Activated CD8-positive, alpha-beta memory T cell treated with anti-CD3 and anti-CD28 coated beads, Interleukin-2, amount 50 U/mL, for 1 hour (primary cell): ENCODE data around the gene TSEN54.

Source experiments
- DNase-seq: peaks from one replicate; pipeline ENCODE4 v3.0.0-alpha.2; 2020; ENCODE audit errors: extremely low read depth

Gene TSEN54

DNA sequence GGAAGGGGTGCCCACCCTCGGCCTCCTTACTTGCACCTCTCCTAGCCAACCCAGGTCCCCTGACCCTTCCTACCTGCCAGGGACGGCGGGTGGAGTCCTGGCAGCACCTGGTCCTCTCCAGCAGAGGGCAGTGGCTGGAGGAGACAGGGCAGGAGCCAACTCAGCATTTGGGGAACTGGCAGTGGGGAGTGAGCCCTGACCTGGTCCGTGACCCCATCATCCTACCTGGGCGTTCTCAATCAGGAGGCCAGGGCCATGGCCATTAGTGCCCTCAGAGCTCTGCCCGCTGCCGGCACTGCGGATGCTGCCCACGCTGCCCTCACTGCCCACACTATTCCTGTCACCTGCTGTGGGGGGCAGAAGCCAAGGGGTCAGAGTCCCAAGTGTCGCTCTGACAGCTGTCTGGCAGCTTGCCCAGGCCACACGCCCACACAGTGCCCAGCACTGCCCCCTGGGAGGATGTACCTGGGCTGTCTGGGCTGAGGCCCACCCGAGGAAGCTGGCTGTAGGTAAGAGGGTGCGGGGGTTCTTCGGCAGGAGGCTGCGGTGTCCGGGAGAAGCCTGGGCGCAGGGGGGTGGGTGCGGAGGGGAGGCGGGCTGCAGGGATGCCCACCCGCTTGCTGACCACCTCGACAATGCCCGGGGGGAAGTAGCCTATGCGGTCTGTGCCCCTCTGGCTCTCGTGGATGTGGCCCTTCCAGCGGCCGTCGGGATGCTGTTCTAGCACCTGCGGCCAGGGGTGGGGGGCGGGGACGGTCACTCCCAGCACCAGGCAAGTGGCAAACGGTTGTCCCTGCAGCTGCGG is 11.8 kb upstream of the TSEN54 start:
- DNase-seq = no peak

DNA sequence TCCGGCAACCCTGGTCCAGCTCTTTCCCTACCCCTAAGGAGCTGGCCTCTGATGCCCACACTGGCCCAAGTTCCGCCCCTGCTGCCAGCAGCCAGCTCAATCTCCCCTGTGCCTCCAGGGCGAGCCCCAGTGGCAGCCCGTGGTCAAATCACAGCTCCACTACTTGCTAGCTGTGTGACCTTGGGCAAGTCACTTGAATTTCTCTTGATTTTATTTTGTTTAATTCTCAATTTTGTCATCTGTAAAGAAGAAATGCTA is 11.2 kb upstream of the TSEN54 start:
- no peak for DNase-seq

DNA sequence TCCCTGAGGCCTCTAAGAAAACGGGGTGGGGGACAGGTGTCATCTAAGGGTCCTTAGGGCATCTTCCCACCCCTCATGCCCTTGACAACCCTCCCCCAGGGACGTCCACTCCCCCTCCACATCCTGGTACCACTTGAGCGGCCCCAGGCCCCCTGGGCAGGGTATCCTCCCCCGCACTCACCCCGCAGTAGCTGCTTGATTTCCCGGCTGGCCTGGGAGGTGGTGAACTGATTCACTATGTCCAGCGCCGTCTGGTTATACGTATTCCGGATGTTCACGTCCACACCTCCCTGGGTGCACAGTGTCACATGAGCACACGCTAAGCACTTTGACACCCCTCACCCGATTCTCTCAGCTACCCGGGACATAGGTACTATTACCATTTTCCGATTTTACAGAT is 10.7 kb upstream of the TSEN54 start:
- DNase-seq = no peak

DNA sequence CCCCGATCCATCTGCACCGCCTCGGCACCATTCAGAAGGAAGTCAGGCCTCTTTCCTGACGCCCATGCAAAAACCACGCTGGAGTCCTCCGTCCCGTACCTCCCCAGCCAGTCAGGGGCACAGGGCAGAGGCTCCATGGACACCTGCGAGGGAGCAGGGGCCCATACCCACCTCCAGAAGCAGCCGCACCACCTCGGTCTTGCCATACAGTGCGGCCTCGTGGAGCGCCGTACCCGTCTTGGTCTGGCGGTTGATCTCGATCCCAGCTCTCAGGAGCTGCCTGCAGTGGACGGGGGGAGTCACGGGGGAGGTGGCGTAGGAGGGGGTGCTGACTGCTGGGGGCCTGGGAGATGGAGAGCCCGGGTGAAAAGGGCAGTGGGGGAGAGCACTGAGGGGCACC is 10.2 kb upstream of the TSEN54 start:
- no peak for DNase-seq

DNA sequence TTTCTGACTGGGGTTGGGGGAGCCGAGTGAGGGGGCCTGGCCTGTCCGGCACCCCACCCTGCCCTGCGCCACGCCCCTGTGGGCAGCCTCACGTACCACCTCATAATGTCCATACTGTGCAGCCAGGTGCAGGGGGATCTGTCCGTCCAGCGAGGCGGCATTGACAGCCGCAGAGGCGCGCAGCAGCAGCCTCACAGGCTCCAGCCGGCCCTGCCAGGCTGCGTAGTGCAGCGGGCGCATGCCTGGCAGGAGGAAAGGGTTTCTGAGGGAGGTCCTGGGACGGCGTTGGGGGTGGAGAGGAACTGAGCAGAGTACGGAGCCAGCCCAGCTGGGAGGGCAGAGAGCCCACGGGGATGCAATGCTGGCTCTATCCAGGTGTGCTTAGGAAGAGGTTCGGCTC is 9.4 kb upstream of the TSEN54 start:
- DNase-seq = no peak

DNA sequence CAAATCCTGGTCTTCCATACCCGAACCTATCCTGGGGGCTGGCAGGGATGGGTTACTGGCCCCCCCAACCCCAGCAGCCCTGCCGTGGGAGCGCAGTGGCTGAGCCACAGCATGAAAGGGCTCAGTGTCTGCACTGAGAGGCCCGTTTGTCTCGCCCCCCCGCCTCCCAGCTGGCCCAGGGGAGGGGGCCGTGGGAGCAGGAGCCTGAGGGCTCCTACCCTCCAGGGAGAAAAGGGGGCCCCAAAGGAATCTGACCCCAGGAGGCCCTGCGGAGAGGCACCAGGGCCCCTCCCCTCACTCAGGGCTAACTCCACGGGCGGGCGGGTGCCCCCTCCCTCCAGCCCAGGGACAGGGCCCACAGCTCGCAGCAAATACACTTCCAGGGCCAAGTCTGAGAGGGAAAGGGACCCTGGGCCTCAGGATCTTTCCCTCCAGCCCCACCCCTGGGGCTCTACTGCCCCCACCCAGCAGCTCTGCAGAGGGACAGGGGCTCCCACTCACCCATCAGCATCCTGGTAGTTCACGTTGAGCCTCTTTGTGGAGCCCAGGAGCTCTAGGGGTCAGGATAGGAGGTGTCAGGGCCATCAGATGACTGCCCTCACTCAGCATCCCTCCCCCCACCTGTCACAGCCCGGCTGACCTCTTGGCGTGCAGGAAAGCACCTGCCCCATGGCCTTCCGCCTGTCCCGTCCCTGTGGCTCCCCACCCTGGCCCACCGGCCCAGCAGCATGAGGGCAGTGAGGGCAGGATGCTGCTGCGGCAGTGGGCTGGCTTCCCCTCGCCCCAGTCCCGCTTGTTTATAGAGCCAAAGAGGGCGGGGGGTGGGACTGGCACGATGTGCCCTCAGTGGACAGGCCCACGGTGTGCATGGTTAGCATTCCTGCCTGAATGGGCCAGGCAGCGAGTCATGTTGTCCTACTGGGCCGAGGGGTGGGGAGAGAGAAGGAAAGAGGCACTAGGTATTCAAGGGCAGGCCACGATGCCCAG is 8.3 kb upstream of the TSEN54 start:
- DNase-seq = no peak

DNA sequence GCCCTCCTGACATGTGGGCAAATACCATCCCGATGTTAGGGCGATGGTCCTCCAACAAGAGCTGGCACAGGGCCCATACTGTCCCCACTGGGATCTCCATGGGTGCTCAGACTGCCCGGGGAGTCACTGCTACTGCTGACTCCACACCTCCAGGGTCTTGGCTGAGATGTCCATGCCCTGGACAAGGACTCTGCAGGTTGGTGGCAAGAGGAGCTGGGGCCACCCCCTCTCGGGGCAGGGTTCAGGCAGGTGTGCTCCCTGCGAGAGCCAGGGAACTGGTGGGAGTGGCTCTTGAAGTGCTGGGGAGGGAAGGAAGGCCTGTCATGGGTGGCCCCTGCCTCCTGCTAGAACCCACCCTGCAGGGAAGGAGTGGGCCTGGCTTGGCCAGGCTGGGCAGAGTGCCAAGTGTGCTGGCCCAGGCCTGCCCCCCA is 7.4 kb upstream of the TSEN54 start:
- no peak for DNase-seq

DNA sequence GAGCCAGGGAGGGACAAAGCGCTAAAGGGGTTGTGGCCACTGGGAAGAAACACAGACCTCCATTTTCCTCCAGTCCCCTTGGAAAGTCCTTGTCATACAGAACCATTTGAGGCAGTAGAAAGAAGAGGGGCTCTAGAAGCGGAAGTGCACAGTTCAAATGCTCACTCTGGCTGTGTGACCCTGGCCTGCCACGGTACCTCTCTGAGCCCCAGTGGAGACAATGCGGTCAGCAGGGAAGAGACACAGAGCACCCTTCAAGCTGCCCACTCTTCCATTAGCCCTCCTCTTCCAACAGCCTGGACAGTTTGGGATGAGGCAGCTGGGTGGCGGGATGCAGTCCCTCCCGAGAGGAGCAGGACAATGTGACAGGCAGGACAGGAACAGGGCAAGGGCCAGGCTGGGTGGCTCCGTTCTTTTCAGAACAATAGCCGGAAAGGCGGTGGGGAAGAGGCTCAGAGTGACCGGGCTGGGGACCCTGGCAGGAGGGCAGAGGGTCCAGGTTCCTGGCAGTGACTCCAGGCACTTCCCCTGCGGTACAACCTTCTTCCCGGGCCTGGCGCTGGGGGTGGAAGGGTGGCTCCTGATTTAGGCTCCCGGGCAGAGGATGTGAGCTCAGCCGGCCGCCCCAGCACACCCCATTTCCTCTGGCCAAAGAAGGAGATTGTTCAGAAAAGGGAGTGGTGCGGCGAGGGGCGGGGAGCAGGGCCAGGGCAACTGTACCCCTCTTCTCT is 6.6 kb upstream of the TSEN54 start:
- no peak for DNase-seq

DNA sequence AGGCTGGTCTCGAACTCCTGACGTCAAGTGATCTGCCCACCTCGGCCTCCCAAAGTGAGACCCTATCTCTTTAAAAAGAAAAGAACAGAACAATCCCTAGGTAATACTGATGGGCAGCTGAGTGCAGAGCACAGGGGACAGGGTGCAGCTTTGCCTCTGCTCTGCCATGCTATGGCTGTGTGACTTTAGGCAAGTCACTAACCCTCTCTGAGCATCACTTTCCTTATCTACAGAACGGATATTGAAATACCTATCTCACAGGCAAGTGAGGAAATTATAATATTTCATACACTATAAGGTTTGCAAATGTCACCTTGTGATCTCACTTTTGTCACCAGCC is 5.1 kb upstream of the TSEN54 start:
- DNase-seq = no peak

DNA sequence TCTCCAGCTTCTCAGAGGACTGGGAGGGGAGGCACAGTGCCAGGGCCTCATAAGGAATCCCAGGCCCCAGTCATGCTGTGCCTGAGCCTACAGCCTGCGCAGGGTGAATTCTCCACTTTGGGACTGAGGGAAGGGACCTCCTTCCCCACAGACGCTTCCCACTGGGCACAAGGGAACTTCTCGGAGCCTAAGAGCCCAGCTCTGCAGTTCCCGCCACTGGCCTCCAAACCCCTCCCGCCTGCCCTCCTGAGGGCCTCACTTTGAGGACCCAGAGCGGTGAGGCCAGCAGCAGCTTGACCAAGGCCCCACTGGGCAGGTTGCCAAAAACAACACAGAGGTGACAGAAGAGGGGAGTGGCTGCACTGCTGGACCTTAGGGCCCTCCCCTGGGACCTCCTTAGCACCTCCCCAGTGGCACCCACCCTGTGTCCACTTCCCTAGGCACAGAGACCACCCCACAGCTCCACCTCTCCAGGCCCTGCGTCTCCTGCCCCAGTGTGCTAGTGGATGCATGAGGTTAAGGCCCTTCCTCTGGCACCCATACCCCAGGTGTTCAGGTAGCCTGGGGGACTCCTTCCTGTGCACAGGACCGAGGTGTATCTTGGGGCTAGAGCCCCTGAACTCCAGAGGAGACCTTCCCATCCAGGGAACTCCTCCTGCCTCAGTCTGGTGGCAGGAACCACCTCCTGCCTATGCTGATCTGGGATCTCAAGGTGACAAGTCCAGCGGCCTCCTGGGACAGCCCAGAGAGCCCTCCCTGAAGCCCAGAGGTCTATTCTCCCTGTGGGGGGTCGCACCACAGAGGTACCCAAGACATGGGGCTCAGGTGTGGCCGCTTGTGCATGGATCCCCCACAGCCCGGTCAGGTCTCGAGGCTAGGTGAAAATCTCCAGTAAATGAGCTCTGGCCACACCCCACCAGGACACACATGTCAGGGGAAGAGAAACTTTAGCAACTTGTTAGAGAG is 4.4 kb upstream of the TSEN54 start:
- DNase-seq = no peak

DNA sequence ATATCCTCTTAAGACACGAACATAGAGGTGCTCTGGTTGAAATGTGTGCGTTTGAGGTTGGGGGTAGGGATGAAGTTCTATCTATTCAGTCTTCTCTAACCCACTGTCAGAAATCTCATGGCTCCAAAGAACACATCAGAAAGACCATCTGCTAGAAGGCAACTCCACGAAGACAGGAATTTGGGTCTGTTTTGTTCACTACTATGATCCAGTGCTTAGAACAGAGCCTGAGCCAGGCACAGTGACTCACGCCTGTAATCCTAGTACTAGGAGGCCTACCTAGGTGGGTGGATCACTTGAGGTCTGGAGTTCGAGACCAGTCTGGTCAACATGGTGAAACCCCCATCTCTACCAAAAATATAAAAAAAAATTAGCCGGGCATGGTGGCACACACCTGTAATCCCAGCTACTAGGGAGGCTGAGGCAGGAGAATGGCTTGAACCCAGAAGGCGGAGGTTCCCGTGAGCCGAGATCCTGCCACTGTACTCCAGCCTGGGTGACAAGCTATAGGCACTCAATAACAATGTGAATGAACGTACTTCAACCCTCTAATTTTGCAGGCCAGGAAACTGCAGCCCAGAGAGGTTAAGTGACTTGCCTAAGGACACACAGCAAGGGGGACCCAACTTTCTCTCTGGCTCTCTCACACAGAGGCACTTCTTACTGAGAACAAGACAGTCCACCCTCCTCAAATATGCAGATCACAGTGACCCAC is 3.2 kb upstream of the TSEN54 start:
- no peak for DNase-seq

DNA sequence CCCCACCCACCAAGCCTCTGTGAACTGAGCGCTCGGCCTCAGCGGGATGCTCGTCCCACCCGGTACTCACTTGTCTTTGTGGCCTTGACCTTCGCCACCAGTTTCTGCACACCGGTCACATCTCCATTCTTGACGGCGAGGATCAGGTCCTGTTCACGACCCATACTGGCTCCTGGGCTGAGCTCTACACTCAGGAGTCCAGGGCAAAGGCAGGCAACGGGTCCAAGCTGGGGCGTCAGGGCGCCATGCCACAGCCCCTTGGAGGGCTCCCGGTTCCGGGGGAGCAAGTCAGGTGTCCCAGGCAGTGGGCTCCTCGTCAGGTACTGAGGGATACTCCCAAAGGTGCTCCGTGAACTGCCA is 2.7 kb upstream of the TSEN54 start:
- no peak for DNase-seq

DNA sequence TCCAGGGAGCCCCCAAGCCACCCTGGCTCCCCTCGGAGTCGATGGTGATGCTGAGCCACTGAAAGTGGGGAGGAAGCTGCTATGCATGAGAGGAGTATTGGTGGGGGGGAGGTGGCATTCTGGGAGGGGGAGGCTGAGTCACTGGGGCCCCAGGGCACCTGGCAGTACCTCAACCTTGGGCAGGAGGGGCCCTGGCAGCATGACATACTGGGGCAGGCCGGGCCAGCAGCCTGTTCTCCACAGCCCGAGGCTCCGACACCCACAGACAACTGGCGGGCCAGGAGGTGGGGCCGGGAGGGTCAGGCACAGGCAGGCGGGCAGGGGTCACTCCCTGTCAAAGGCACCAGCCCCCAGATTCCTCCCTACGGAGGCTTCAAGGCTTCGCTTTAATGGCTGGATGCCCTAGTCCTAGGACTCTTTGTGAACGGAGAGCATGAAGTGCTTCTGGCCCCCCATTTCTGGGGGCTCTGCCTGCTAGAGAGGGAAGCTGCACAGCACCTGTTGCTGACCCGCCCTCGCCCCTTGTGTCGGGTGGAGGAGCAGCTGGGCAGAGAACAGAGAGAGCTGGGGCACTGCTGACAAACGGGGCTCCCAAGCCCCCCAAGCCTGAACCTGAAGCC is 1.9 kb upstream of the TSEN54 start:
- DNase-seq = no peak

DNA sequence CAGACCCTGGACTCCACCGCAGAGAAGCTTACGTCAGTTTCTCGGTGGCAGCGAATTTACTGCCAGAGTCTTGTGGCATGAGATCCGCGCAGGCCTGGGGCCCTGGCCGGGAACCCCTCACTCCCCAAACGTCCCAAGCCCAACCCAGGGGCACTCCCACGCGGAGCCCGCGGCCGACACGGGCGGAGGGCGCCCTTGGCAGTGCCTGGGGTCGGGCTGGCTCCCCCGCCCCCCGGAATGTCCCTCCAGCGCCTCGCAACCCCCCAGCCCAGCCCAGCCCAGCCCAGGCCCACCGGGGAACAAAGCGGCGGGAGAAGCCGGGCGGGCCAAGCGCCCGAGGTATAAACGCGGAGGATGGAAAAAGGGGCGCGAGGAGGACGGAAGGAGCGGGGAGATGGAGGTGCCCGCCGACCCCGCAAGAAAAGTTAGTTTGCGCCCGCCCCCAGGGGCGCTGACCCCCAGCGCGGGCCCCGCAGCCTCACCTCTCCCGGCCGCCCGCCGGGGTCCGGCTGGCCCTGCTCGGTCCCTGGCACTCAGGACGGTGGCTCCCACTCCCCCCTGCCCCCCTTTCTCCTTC is 1.3 kb upstream of the TSEN54 start:
- no peak for DNase-seq

DNA sequence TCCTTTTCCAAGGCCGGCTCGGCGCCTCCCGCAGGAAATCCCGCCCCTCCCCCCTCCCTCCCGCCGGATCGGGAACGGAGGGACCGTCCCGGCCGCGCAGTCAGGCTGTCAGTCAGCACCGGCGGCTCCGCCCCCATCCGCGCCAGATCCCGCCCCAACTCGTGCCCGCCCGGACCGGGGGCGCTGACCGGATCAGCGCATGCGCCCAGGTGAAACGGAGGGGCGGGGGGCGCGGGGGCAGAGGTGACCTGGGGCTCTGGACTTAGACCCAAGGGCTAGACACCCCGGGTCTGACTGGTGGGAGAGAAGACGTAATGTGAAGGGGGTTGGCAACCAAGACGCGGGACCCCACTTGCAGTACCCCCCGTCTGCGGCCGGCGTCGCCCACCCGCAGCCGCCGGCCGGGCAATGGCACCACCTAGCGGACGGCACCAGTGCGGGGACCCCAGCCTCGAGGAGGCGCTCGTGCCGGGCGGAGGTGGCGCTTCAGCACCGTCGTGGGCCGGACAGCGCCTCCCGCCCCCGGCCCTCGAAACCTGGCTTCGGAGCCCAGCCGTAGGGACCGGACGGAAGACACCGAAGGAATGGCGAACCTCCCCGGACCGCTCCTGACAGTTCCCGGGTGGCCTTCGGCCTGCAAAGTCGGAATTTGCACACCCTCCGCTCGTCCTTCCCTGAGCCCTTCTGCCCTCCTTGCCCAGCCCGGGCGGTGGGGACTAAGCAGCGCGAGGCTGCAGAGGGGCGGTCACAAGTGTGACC is 653 bp upstream of the TSEN54 start, which contains the start of gene CASKIN2:
CASKIN2 (minus strand) TSS at position 42 of the 759 bp plus-strand sequence. CDS start 1,733 bp downstream, outside the sequence.
- DNase-seq = no peak

DNA sequence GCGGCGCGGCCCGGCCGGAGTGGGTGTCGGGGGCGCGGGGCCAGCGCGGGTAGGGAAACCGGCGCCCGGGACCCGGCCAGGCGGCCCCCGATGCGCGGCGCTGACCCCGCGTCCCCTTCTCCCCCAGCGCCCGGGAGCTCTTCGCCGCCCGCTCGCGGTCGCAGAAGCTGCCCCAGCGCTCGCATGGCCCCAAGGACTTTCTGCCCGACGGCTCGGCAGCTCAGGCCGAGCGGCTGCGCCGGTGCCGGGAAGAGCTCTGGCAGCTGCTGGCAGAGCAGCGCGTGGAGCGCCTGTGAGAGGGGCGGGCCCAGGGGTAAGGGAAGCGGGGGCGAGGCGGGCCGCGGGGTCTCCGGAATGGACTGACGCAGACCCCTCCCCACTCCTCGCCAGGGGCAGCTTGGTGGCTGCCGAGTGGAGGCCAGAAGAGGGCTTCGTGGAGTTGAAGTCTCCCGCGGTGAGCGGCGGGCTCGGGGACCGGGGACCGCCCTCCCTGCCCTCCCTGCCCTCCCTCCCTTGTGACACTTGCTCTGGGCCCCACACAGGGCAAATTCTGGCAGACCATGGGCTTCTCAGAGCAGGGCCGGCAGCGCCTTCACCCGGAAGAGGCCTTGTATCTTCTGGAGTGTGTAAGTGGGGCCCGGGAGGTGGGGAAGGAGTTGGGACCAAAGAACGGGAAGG is 430 bp downstream of the TSEN54 start:
- DNase-seq = no peak

DNA sequence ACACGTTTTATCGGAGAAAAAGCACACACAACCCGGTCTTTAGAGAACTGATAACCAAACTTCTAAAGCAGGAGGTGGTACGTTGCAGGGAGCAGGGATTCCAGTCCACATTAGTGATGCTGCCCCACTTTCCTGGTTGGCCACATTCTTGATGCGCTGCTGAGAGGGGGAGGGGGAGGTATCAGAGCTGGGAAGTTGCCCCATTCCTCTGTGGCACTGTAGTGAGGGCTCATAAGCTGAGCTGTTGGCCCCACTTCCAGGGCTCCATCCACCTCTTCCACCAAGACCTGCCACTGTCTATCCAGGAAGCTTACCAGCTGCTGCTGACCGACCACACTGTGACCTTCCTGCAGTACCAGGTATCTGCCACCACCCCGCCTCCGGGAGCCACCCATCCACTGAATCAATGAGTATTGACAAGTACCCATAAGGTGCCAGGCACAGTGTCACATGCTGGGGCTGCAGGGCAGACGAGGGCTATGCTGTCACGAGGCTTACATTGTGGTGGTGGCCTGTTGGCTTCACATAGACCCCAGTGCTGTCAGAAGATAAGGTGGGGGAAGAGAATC is 1.1 kb downstream of the TSEN54 start:
- DNase-seq = no peak

DNA sequence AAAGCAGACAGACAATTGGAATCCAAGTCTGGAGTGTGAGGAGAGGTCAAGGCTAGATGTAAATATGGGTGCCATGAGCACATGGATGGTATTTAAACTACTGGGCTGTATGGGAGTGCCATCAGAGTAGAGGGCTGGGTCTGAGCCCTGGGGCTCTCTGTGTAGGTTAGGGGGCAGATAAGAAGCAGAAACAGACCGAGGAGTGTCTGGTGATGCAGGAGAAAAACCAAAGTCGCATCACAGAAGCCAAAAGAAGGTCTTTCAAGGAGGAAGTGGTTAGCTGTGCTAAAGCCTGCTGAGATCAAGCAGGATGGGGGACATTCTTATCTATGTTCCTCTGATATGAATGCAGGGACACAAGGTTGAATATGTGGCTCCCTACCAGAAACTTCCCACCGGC is 1.9 kb downstream of the TSEN54 start:
- peak; percentile 48 for DNase-seq
